GM21381 (cell line): ENCODE results near the gene ADM2.
"Not testable (repeated sequence)": the region's sequence is repeated elsewhere in the genome, so short reads cannot be mapped to it uniquely, and the experiment has no call there.

Experiments
- ATAC-seq: cut with Tn5 transposase; IDR thresholded peaks from one replicate; pipeline ENCODE4 v1.9.1; 2021; ENCODE audit warnings: mild to moderate bottlenecking, moderate library complexity; ENCODE audit not compliant: unreplicated experiment

ADM2 gene, protein sequence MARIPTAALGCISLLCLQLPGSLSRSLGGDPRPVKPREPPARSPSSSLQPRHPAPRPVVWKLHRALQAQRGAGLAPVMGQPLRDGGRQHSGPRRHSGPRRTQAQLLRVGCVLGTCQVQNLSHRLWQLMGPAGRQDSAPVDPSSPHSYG

DNA sequence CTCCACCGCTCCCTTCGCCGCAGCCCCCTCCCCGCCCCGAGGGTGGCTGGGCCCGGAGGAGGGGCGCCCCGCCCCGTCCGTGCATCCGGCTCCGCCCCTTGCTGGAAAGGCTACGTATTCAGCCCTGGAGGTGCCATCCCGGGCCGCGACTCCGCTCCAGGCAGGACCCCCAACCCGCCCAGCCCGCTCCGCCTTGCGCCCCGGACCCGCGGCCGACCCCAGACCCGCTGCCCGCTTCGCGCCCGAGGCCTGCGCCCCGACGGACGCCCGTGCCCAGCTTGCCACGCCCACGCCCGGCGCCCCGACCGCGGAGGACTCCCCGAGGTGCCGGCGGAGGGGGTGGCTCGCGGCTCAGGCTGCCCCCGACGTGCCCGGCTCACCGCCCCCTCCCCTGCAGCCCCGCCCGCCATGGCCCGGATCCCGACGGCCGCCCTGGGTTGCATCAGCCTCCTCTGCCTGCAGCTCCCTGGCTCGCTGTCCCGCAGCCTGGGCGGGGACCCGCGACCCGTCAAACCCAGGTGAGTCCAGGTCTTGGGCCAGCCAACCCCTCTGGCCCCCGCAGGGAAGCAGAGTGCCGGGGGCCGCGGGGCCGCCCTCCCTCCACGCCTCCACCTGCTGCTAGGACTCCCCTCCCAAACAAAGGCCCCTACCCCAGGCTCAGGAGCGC, at the start of gene ADM2:
TSS of gene ADM2 (plus strand) at position 104 of the 667 bp plus-strand sequence. CDS start at position 409, 305 bp downstream.
- ATAC-seq, result no peak

DNA sequence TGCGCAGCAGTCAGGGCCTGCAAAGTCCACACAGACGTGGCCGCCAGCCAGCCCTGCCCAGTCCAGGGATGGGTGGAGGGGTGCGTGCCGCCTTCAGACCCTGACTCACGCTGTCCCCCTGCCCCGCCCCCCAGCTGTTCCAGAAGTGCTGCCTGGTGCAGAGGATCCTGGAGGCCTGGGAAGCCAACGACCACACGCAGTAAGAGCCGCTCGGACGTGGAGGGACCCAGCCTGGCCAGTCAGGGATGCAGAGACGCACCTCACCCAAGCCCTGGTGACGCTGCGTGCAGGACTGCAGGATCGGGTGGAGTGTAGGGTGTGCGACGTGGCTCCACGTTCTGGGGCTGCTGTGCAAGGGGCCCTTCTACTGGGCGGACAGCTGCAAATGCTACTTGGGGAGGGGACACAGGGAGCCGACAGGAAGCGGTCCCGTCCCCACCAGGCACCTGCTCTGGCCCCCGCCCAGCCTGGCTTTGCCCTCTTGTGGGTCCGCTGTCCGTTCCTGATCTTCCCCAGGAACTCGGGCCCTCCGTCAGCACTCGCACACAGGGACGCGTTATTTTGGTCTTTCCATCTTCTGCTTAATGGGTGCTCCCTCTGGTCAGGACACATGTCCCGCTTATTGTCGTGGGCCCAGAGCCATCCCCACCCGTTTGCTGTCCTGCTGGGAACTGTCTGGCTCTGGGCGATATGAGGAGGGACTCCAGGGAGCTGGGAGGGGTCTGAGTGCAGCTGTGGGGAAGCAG, 49.0 kb upstream of the ADM2 start:
- no peak for ATAC-seq

DNA sequence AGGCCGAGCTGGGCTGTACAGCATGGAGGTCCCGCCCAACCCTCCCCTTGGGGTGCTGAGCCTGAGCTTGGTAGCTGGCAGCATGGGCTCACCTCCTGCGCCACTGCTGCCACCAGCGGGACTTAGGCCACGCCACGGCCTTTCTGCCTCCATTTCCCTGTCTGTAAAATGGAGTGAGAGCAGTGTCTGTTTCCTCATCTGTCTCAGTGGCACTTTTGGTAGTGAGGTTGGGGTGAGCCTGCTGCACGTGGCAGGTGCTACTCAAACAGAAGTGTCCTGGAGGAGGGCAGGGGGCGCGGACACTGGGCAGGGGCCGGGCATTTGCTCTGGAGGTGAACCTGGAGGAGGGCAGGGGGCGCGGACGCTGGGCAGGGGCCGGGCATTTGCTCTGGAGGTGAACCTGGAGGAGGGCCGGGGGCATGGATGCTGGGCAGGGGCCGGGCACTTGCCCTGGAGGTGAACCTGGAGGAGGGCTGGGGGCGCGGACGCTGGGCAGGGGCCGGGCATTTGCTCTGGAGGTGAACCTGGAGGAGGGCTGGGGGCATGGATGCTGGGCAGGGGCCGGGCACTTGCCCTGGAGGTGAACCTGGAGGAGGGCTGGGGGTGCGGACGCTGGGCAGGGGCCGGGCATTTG, 48.3 kb upstream of the ADM2 start:
- not testable (repeated sequence) for ATAC-seq

DNA sequence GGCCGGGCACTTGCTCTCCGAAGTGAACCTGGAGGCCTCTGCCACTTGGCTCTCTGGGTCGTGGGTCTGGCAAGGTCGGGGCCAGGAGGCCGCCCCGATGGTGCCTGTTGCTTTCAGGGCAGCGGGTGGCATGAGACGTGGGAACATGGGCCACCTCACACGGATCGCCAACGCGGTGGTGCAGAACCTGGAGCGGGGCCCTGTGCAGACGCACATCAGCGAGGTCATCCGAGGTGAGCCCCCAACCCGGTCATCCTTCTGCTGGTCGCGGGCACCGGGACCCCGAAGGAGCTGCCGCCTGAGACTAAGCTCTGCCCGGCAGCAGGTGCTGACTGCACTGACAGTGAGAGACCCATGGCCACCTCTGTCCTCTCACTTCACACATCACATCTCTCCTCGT, 46.5 kb upstream of the ADM2 start:
- no peak for ATAC-seq

DNA sequence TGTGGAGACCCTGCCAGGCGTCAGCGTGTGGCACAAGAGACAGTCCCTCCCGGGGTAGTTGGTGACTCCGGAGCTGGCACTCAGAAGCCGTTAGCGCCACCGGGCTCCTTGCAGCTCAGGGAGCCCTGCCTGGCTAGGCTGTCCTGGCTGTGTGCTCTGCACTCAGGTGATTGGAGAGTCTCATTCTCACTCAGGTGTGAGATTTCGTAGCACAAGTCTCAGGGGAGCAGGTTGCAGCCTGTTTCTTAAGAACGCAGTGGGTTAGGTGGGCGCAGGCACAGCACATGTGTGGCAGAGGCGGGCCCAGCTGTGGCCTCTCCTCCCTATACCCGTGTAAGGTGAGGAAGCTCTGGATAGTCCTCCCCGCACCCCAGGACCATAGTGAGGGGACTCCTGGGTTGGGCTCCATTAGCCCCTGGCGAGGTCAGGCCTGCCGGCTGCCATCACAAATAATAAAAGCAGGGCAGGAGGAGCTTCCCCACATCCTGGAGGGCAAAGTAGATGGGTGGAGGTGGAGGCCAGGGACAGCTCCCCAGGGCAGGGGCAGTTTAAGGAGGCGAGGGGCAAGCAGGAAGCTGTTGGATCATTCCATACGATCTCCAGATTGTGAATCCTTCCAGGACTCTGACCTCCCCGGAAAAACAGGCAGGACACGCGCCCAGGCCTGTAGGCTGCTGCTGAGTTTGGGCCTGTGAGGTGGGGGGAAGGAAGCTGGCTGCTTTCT, 45.9 kb upstream of the ADM2 start:
- ATAC-seq, result no peak

DNA sequence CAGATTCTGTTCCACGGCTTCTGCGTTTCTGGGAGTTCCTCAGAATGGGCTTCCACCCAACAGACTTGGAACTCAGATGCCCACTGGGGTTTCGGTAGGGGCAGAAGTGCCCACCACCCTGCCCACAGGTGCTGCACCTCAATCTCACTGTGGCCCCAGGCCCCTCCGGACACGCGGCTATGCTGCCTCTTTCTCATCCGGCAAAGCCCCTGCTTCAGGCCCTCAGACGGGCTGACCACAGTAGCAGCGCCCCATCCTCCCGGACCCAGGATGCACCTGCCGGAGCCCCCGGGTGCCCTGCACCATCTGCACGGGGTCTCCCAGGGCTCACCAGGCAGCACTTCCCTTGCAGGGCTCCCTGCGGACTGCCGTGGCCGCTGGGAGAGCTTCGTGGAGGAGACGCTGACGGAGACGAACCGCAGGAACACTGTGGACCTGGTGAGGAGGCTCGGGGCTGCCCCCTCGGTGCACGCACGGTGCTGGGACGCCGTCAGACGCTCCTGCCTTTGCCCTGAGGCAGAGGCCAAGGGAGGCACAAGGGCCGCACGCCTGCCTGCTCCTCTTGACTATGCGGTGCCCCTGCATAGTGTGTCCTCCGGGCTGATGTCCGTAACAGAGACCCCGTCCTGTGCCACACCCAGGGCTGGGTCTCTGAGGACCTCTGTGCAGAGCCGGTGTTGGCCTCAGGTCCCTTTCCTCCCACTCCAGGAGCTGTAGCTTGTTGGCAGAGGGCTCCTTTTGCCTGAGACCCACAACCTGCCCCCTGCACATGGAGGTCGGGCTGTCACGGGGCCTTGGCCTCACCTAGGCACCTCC, 45.1 kb upstream of the ADM2 start:
- no peak for ATAC-seq

DNA sequence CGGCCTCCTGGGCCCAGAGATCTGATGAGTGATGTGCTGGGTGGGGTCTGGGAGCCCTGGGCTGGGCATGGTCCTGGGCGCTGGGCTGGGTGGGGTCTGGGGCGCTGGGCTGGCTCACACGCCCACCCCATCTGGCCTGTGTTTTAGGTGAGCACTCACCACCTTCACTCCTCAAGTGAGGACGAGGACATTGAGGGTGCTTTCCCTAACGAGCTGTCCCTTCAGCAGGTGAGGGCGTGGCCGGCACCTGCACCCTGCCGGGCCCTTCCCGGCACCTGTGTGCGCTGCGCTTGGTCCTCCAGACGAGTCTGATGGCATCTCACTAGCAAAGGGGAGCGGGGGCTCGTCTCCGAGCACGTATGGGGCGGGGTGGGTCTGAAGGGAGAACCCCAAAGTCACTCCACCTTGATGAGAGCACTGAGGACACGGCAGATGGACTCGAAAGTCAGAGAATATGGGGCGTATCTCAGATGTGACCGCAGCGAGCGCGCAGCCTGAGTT, 44.5 kb upstream of the ADM2 start:
- no peak for ATAC-seq

DNA sequence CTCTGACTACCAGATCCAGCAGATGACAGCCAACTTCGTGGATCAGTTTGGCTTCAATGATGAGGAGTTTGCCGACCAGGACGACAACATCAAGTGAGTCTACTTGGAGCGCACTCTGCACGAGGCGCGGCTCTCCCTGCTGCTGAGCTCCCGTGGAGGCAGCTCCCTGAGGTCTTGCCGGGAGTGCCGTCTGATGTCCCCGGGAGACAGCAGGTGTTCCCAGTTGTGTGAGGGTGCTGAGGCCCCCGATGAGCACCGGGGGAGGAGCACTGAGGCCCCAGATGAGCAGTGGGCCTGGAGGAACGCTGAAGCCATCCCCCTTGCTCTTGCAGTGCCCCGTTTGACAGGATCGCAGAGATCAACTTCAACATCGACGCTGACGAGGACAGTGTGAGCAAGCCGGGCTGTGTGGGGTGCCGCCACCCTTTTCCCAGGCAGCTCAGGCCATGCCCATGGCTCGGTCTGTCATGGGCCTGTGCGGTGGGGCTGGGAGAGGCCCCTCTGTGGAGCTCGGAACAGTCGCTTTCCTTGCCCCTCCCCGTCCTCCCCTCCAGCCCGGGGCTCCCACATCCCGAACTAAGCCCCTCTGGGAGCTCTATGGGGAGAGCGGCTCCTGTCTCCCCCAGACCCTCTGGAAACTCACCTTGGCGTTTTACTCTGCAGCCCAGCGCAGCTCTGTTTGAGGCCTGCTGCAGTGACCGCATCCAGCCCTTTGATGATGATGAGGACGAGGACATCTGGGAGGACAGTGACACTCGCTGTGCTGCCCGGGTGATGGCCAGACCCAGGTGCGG, 43.6 kb upstream of the ADM2 start:
- no peak for ATAC-seq

DNA sequence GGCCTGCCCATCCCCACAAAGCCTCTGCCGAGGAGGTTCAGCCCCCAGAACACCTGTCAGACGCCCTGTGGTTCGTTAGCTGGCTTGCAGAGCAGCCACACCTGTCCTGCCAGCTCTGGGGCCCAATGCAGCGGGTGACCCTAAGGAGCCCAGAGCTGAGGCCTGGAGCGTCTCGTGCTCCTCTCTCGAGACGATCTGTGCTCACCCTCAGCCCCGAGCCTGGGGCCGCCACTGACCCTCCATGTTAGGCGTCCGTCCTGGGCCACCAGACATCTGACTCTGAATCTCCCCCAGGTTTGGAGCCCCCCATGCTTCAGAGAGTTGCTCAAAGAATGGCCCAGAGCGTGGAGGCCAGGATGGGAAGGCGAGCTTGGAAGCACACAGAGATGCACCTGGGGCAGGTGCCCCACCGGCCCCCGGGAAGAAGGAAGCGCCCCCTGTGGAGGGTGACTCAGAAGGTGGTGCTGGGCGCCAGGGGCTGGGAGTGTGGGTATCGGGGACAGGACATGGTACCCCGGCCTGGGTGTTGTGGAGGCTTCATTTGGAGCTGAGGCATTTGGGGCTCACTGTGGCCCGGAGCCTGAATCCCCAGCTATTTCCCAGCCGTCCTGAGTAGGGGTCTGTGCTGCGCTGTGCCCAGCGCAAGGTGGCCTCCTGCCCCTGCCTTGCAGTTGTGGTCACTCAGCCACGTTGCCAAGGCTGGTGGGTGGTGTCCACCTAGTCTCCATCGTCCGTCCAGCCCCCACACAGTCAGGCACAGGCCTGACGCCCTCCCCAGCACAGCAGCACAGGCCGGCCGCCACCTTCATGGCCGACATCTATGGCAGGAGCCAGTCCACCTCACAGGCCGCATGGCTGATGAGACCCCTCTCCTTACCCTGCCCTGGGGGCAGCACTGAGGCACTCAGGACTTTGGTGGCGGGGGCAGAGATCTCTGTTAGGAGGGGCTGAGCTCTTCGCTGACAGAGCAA, 42.8 kb upstream of the ADM2 start:
- no peak for ATAC-seq

DNA sequence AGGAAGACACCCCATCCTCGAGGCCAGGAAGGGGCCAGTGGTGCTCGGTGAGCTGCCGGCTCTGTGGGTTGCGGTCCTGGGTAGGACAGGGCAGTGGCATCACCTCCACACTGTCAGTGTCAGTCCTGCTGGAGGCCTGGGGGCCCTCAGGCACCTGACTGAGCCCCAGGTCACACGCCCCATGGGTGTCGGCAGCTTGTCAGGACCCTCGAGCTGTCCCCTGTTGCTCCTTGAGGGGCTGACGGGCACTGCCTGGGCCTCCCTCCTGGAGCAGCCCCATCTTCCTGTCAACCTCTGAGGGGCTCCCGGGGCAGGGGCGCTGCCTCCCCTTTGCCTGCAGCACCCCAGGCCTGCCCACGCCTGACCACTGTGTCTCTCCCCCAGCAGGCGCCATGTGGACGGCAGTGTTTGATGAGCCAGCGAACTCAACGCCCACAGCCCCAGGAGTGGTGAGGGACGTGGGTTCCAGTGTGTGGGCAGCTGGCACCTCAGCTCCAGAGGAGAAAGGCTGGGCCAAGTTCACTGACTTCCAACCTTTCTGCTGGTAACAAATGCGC, 42.0 kb upstream of the ADM2 start:
- no peak for ATAC-seq

DNA sequence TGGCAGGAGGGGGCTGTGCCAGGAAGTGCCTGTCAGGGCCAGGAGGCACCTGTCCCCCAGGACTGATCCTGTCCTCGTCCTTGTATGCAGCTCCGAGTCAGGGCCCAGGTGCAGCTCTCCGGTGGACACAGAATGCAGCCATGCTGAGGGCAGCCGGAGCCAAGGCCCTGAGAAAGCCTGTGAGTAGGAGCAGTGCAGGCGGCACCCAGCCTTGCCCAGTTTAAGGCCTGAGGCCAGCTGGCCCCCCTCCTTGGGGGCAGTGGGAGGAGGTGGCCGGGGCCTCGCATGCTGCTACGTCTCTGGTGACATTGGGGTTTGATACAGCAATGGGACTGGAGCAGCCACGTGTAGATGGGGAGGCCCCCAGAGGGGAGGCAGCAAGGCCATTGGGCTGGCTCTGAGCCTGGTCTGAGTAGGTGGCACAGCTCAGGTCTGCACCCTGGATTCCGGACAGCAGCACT, 41.4 kb upstream of the ADM2 start:
- no peak for ATAC-seq

DNA sequence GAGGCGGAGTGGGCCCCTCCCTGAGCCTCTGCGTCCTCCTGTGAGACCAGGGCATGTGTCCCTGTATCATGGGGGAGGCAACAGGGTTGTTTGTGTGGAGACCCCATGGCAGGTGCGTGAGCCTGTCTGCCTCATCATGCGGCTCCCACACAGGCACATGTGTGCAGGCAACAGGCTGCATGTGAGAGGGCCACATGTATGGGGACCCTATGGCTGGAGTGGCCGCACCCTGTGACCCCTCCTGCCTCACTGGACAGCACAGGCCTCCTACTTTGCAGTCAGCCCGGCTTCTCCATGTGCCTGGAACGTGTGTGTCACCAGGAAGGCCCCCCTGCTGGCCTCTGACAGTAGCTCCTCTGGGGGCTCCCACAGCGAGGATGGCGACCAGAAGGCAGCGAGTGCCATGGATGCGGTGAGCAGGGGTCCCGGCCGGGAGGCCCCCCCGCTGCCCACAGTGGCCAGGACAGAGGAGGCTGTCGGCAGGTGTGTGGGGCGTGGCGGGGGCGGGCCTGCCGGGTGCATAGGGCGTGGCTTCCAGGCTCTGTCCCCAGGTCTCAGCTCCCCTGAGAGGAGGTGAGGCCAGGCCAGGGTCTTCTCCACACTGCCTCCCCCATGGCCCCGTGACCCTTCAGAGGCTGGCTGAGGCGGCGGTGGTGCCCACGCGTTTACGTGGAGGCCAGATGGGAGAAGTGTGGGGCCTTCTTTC, 40.6 kb upstream of the ADM2 start:
- ATAC-seq, result no peak

DNA sequence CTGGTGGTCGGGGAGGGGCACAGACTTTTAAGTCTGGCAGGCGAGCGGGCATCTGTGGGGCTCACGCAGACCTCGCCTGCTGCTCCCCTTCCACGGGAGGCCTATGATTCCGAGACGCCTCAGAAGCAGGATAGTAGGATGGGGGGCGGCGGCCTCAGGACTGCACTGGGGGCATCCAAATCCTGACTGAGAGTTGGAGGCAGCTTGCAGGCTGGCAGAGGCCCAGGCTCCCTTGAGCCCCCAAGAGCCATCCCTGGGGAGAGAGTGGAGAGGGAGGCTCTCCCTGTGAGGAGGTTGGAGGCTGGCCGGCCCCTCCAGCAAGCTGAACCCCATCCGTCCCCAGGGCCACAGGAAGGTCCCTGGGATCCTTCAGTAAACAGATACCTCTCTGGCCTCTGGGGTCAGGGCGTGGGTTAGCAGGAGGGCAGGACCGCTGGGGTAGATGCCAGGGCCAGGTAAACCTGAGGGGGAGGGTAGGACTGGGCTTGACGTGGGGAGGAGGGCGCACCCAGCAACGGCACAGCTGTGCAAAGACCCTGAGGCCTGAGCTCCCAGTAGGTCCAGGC, 39.8 kb upstream of the ADM2 start:
- no peak for ATAC-seq

DNA sequence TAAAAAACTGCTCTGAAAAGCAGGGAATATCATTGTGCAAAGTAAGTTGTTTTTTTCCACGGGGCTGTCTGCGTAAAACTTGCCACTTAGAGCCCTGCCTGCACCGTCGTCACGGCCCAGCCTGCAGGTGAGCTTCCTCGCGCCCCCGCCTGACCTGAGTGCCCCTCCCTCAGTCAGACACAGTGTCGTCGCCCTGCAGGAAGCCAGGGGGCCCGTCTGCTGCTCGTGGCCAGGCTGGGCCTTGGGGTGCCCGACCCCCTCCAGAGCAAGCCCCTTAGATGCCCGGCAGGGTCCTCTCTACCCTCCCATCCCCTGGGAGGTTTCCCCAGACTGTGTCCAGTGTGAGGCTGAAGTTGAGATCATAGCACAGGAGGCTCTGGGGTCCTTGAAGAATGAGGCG, 38.1 kb upstream of the ADM2 start:
- no peak for ATAC-seq

DNA sequence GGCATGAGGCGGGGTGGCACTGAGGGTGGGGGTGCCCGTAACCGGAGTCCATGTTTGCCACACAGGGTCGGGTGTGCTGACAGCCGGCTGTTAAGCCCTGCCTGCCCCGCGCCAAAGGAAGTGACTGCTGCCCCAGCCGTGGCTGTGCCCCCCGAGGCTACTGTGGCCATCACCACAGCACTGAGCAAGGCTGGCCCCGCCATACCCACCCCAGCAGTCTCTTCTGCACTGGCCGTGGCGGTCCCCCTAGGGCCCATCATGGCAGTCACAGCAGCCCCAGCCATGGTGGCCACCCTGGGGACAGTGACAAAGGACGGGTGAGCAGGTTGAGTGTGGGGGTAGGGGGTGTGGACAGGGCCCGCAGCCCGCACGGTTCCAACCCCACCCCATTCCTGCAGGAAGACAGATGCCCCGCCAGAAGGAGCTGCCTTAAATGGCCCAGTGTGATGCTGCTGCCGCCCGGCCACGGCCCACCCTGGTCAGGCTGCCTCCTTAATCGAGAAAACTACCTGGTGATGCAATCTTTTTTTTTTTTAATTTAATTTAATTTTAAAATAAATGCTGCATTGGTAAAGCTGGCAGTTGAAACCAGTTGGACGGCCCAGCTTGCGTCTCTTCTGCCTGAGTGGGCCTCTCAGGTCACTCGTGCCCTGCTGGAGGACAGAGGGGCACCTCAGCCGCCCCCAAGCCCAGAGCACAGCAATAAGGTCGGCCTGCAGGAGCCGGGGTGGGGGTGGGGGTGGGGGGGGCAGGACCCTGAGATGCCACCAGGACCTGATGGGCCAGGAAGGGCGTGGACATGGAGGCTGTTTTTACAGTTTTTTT, 37.3 kb upstream of the ADM2 start:
- ATAC-seq, result no peak

DNA sequence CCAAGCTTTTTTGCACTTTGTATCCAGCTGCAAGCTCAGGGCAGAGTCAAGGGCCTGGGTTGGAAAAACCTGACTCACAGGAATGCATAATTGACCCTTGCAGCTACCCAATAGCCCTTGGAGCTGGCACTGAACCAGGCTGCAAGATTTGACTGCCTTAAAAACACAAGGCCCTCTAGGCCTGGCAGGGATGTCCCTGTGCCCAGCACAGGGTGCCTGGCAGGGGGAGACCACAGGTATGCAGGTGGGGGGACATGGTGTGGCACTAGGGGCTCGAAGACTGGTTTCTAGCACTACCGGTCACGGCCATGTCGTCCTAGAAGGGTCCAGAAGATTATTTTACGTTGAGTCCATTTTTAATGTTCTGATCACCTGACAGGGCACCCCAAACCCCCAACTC, 36.7 kb upstream of the ADM2 start:
- ATAC-seq, result no peak
